Activated CD4-positive, alpha-beta memory T cell treated with anti-CD3 and anti-CD28 coated beads for 36 hours (primary cell): Measurements from ENCODE around the gene PPM1N. TPM values are rescaled to one million over a fixed set of nuclear protein-coding genes. Genes with fewer than 3 reads are reported as not detected.
"Not testable (repeated sequence)": the region's sequence is repeated elsewhere in the genome, so short reads cannot be mapped to it uniquely, and the experiment has no call there.

Experiments used
- CTCF ChIA-PET: fragments of 350-600 bp; sonication (Branson Sonifier 250); formaldehyde crosslinking; loops from one replicate; lab custom pipeline; 2021; ENCODE audit warnings: antibody characterized with exemption, inconsistent platforms; lab: Charles Lee
- POLR2A ChIA-PET: fragments of 350-600 bp; sonication (Branson Sonifier 250); formaldehyde crosslinking; loops from one replicate; lab custom pipeline; 2021; ENCODE audit warnings: antibody characterized with exemption; lab: Charles Lee
- DNase-seq: peaks from one replicate; pipeline ENCODE4 v3.0.0-alpha.2; 2020
- H3K27ac Mint-ChIP-seq: one replicate; pipeline ENCODE4 v1.8.0; 2021; ENCODE audit warnings: mixed read lengths
- H3K27me3 Mint-ChIP-seq: one replicate; pipeline ENCODE4 v1.8.0; 2021; ENCODE audit warnings: mixed read lengths
- H3K36me3 Mint-ChIP-seq: one replicate; pipeline ENCODE4 v1.8.0; 2021; ENCODE audit warnings: mixed read lengths
- H3K4me1 Mint-ChIP-seq: one replicate; pipeline ENCODE4 v1.8.0; 2021; ENCODE audit warnings: low read depth, mixed read lengths
- H3K4me3 Mint-ChIP-seq: one replicate; pipeline ENCODE4 v1.8.0; 2021; ENCODE audit warnings: mild to moderate bottlenecking, mixed read lengths
- H3K9me3 Mint-ChIP-seq: one replicate; pipeline ENCODE4 v1.8.0; 2021; ENCODE audit warnings: mixed read lengths
- intact Hi-C: fragments of 100-400 bp; cut with micrococcal nuclease; formaldehyde crosslinking; loops from one replicate; pipeline ENCODE4 v1.15.1; 2023
- total RNA-seq, 2 experiments: library from RNA; stranded (reverse); gene quantifications; one replicate each; pipeline ENCODE4 v1.2.3, GENCODE V29; 2021

Gene PPM1N
- total RNA-seq, 2 experiments from 2014 or later: 3.5 to 3.6 TPM

- H3K4me1 Mint-ChIP-seq: peaks cover 25% of the 10 kb centered on the region
- POLR2A ChIA-PET: interaction anchor here (1.7 kb wide), 2 partner anchors 9 to 137 kb away, joined by 4 to 6 read pairs; no protein-coding TSS in a partner anchor
Measured at GRCh38 chr19:45505151-45505995, 7.1 kb downstream of the PPM1N start.

GRCh38 chr19:45505996-45506245 lies 7.7 kb downstream of the PPM1N start:
- intact Hi-C loops: loop anchor here (1.0 to 5.0 kb wide), 6 partner anchors 9 to 211 kb away; partner anchors contain the start of genes OPA3, QPCTL, RTN2 and SNRPD2
- H3K36me3 Mint-ChIP-seq: peaks cover 4% of the 10 kb centered on the region
- peak overlapping the region; percentile 76 for H3K4me3 Mint-ChIP-seq
- CTCF ChIA-PET: interaction anchor here (0.5 to 2.3 kb wide), 11 partner anchors 8 to 263 kb away, joined by 3 to 15 read pairs (median 3); partner anchors contain the start of genes PPM1N, RTN2 and SIX5
- peaks cover 30% of the 10 kb centered on the region for H3K4me1 Mint-ChIP-seq
- no peak for DNase-seq
- no peaks in the 10 kb centered on the region for H3K9me3 Mint-ChIP-seq
- POLR2A ChIA-PET: interaction anchor here (1.7 kb wide), 2 partner anchors 10 to 137 kb away, joined by 4 to 6 read pairs; no protein-coding TSS in a partner anchor
- peak overlapping the region; percentile 77 for H3K27ac Mint-ChIP-seq
- H3K27me3 Mint-ChIP-seq: no peaks in the 10 kb centered on the region

More at GRCh38 chr19:45505151-45505995, 7.1 kb downstream of the PPM1N start:
- H3K27ac Mint-ChIP-seq: peak overlapping the region; percentile 77
- peak overlapping the region; percentile 59 for H3K4me3 Mint-ChIP-seq
- no peaks in the 10 kb centered on the region for H3K9me3 Mint-ChIP-seq
- no peaks in the 10 kb centered on the region for H3K27me3 Mint-ChIP-seq
- no peak for DNase-seq
- intact Hi-C loops: loop anchor here (5.0 kb wide), 1 partner anchor 187 kb away; the partner anchor contains the start of genes QPCTL and SNRPD2
- H3K36me3 Mint-ChIP-seq: peaks cover 4% of the 10 kb centered on the region
- CTCF ChIA-PET: interaction anchor here (0.5 to 2.3 kb wide), 12 partner anchors 8 to 264 kb away, joined by 3 to 15 read pairs (median 3); partner anchors contain the start of genes PPM1N, RTN2 and SIX5

GRCh38 chr19:45506246-45506988 lies 8.2 kb downstream of the PPM1N start:
- DNase-seq: peak; percentile 99
- POLR2A ChIA-PET: interaction anchor here (1.7 kb wide), 2 partner anchors 11 to 136 kb away, joined by 4 to 6 read pairs; no protein-coding TSS in a partner anchor
- Mint-ChIP-seq H3K27me3 (no peaks in the 10 kb centered on the region), H3K9me3 (no peaks in the 10 kb centered on the region), H3K4me1 (peaks cover 35% of the 10 kb centered on the region), H3K4me3 (peak overlapping the region; percentile 86), H3K36me3 (peaks cover 4% of the 10 kb centered on the region), H3K27ac (peak overlapping the region; percentile 94)
- CTCF ChIA-PET: interaction anchor here (0.5 to 2.3 kb wide), 11 partner anchors 9 to 263 kb away, joined by 3 to 15 read pairs (median 3); partner anchors contain the start of genes PPM1N, RTN2 and SIX5
- intact Hi-C loops: loop anchor here (1.0 to 5.0 kb wide), 6 partner anchors 9 to 211 kb away; partner anchors contain the start of genes OPA3, QPCTL, RTN2 and SNRPD2

GRCh38 chr19:45506989-45507871 lies 9.0 kb downstream of the PPM1N start, which contains the start of gene VASP:
Gene VASP, plus strand, starts transcription at chr19:45507479. Its CDS starts 293 bp downstream, at chr19:45507772.
- peak within 1 kb of the TSS; percentile 94 for H3K27ac Mint-ChIP-seq

GRCh38 chr19:45507872-45508416 lies 9.7 kb downstream of the PPM1N start:
- POLR2A ChIA-PET: interaction anchor here (1.0 to 1.7 kb wide), 2 partner anchors 40 to 134 kb away, joined by 3 to 7 read pairs; partner anchors contain the start of gene FOSB
- no peaks in the 10 kb centered on the region for H3K9me3 Mint-ChIP-seq
- CTCF ChIA-PET: interaction anchor here (0.8 to 3.2 kb wide), 4 partner anchors 23 to 134 kb away, joined by 3 to 13 read pairs (median 4); no protein-coding TSS in a partner anchor
- H3K36me3 Mint-ChIP-seq: peaks cover 4% of the 10 kb centered on the region
- no peaks in the 10 kb centered on the region for H3K27me3 Mint-ChIP-seq
- peak overlapping the region; percentile 85 for H3K4me3 Mint-ChIP-seq
- H3K4me1 Mint-ChIP-seq: peaks cover 47% of the 10 kb centered on the region
- peak overlapping the region; percentile 79 for H3K27ac Mint-ChIP-seq
- intact Hi-C loops: loop anchor here (1.0 to 5.0 kb wide), 4 partner anchors 29 to 378 kb away; partner anchors contain the start of genes IRF2BP1, QPCTL and SNRPD2
- no peak for DNase-seq

More at GRCh38 chr19:45506989-45507871, 9.0 kb downstream of the PPM1N start, which contains the start of gene VASP:
- peak; percentile 96 for DNase-seq
- ChIA-PET POLR2A (interaction anchor here (1.0 to 1.7 kb wide), 2 partner anchors 40 to 134 kb away, joined by 3 to 7 read pairs; partner anchors contain the start of gene FOSB), CTCF (interaction anchor here (0.8 to 3.2 kb wide), 3 partner anchors 29 to 134 kb away, joined by 4 to 13 read pairs (median 4); no protein-coding TSS in a partner anchor)
- Mint-ChIP-seq H3K9me3 (no peaks in the 10 kb centered on the region), H3K36me3 (peaks cover 4% of the 10 kb centered on the region), H3K27me3 (no peaks in the 10 kb centered on the region), H3K4me3 (peak within 1 kb of the TSS; percentile 86), H3K4me1 (peaks cover 43% of the 10 kb centered on the region)
- intact Hi-C loops: loop anchor here (1.0 to 5.0 kb wide), 8 partner anchors 10 to 379 kb away; partner anchors contain the start of genes IRF2BP1, OPA3, QPCTL and RTN2

- intact Hi-C loops: loop anchor here (5.0 kb wide), 1 partner anchor 184 kb away; the partner anchor contains the start of genes QPCTL and SNRPD2
- Mint-ChIP-seq H3K4me3 (peak overlapping the region; percentile 85), H3K4me1 (peaks cover 52% of the 10 kb centered on the region), H3K27me3 (no peaks in the 10 kb centered on the region), H3K9me3 (no peaks in the 10 kb centered on the region), H3K27ac (peak overlapping the region; percentile 93), H3K36me3 (peaks cover 4% of the 10 kb centered on the region)
- ChIA-PET POLR2A (interaction anchor here (1.0 to 1.7 kb wide), 2 partner anchors 41 to 133 kb away, joined by 3 to 7 read pairs; partner anchors contain the start of gene FOSB), CTCF (interaction anchor here (0.8 to 3.2 kb wide), 4 partner anchors 24 to 133 kb away, joined by 3 to 13 read pairs (median 4); no protein-coding TSS in a partner anchor)
- peak; percentile 69 for DNase-seq
Measured at GRCh38 chr19:45508417-45508860, 10.2 kb downstream of the PPM1N start.

GRCh38 chr19:45508861-45509691 lies 10.8 kb downstream of the PPM1N start:
- peak; percentile 73 for DNase-seq
- ChIA-PET CTCF (interaction anchor here (1.2 to 3.2 kb wide), 3 partner anchors 24 to 133 kb away, joined by 3 to 13 read pairs (median 4); no protein-coding TSS in a partner anchor), POLR2A (interaction anchor here (1.7 kb wide), 1 partner anchor 133 kb away, joined by 7 read pairs; no protein-coding TSS in a partner anchor)
- peak overlapping the region; percentile 93 for H3K27ac Mint-ChIP-seq
- intact Hi-C loops: loop anchor here (5.0 kb wide), 1 partner anchor 183 kb away; the partner anchor contains the start of genes QPCTL and SNRPD2
- H3K27me3 Mint-ChIP-seq: no peaks in the 10 kb centered on the region
- peaks cover 56% of the 10 kb centered on the region for H3K4me1 Mint-ChIP-seq
- H3K36me3 Mint-ChIP-seq: peaks cover 4% of the 10 kb centered on the region
- no peaks in the 10 kb centered on the region for H3K9me3 Mint-ChIP-seq
- peak overlapping the region; percentile 85 for H3K4me3 Mint-ChIP-seq

- ChIA-PET POLR2A (no interaction called here), CTCF (interaction anchor here (3.2 kb wide), 1 partner anchor 132 kb away, joined by 13 read pairs; no protein-coding TSS in a partner anchor)
- no peak for DNase-seq
- peak overlapping the region; percentile 93 for H3K27ac Mint-ChIP-seq
- intact Hi-C loops: loop anchor here (5.0 kb wide), 1 partner anchor 183 kb away; the partner anchor contains the start of genes QPCTL and SNRPD2
- H3K9me3 Mint-ChIP-seq: no peaks in the 10 kb centered on the region
- no peaks in the 10 kb centered on the region for H3K27me3 Mint-ChIP-seq
- peaks cover 62% of the 10 kb centered on the region for H3K4me1 Mint-ChIP-seq
- peaks cover 4% of the 10 kb centered on the region for H3K36me3 Mint-ChIP-seq
- H3K4me3 Mint-ChIP-seq: peak overlapping the region; percentile 85
Measured at GRCh38 chr19:45509692-45510015, 11.4 kb downstream of the PPM1N start.

GRCh38 chr19:45510352-45510751 lies 12.1 kb downstream of the PPM1N start:
- DNase-seq, H3K9me3 Mint-ChIP-seq, intact Hi-C loops, POLR2A ChIA-PET, H3K36me3 Mint-ChIP-seq, H3K27me3 Mint-ChIP-seq: not testable (repeated sequence)
- Mint-ChIP-seq H3K4me3 (peak overlapping the region; percentile 85), H3K27ac (peak overlapping the region; percentile 93), H3K4me1 (peaks cover 65% of the 10 kb centered on the region)
- CTCF ChIA-PET: interaction anchor here (1.2 to 3.2 kb wide), 2 partner anchors 48 to 131 kb away, joined by 4 to 13 read pairs; no protein-coding TSS in a partner anchor
